HG03060 (cell line): ENCODE results near the gene TPCN2.
A peak's percentile ranks its signal among the peaks of the same experiment; 100 is the strongest.

Experiments
- ATAC-seq: cut with Tn5 transposase; IDR thresholded peaks from one replicate; pipeline ENCODE4 v1.9.1; 2021; ENCODE audit warnings: low read depth, moderate number of reproducible peaks; ENCODE audit not compliant: unreplicated experiment

TPCN2 gene

DNA sequence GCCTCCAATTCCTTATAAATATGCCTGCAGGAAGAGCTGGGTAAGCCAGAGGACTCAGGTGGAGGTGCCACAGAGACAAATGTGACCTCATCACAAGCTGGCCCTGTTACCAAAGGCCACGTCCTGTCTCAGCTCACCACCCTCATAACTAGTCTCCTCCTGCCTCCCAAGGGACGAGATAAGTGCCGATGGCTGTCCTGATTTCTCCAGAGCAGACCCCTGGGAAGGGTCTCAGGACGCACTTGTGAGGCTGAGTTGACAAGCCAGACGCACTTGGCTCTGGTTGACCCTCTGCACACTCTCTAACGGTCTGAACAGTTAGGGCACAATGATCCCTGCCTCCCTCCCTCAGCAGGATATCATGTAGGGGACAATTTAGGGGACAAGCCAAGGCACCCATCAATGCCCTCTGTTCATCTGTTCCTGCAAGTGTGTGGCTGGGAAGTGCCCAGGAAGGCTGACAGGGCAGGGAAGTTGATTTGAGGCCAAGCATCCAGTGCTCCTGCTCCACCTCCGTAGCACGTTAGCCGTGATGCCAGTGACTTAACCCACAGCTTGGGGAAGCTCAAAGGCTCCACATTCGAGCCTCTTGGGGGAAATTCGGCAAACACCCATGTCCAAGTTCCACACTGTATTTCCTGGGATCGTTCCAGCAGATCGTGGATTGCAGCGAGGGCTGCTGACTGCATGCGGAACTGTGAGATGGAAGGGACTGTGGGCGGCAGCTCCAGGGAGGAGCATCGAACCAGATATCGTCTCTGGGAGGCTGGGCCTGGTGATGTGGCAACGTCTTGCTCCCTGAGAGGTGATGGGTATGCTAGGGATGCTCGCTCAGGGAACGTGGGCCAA lies 109.8 kb downstream of the TPCN2 start:
- no peak for ATAC-seq

GRCh38 chr11:69159150-69159852 lies 110.6 kb downstream of the TPCN2 start:
- ATAC-seq: no peak

DNA sequence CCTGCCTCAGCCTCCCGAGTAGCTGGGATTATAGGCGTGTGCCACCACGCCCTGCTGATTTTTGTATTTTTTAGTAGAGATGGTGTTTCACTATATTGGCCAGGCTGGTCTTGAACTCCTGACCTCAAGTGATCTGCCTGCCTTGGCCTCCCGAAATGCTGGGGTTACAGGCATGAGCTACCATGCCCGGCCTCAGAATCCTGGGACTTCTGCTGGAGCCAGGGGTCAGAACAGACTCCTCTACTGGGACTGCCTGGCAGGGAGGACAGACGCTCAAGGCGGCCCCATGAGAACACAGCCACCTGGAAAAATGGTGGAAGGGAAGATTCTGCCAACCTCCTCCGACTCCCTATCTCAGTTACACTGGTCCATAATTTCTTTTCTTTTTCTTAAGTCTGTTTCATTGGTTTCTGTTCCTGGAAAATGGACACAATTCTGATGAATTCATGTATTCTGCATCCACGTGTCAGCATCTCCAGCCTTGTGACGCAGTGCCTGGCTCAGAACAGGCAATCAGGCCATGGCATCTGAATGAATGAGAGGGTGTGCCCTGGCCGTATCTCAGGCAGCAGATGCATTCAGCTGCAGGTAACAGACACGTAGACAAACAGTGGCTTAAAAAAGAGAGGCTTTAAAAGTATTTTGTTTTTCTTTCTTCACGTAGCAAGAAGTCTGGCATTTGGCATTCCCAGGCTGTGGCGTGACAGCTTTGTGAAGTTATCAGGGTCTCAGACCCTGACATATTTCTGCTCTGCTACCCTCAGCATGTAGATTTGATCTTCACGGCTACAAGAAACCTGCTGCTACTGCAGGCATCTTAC lies 111.8 kb downstream of the TPCN2 start:
- ATAC-seq: no peak

DNA sequence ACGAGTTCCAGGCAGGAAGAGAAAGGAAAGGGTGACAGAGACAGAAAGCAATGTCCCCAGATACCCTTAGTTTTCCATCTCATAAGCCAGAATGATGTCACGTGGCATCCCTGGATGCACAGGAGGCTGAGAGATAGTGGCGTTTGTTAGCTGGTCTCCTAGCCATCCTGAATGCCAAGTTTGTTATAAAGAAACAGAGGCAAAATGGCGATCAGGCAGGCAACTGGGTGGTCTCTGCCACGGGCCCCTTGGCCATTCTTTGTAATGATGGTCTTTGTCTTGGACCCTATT lies 112.3 kb downstream of the TPCN2 start:
- no peak for ATAC-seq

DNA sequence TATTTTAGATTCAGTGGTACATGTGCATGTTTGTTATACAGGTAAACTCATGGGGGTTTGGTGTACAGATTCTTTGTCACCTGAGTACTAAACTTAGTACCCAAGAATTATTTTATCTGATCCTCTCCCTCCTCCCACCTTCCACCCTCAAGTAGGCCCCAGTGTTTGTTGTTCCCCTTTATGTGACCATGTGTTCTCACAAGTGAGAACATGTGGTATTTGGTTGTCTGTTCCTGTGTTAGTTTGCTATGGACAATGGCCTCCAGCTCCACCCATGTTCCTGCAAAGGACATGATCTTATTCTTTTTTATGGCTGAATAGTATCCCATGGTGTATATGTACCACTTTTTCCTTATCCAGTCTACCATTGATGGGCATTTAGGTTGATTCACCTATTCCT lies 113.8 kb downstream of the TPCN2 start:
- no peak for ATAC-seq

GRCh38 chr11:69163842-69164241 lies 115.1 kb downstream of the TPCN2 start:
- no peak for ATAC-seq

- no peak for ATAC-seq
Observed at GRCh38 chr11:69164824-69165223, 116.1 kb downstream of the TPCN2 start.

DNA sequence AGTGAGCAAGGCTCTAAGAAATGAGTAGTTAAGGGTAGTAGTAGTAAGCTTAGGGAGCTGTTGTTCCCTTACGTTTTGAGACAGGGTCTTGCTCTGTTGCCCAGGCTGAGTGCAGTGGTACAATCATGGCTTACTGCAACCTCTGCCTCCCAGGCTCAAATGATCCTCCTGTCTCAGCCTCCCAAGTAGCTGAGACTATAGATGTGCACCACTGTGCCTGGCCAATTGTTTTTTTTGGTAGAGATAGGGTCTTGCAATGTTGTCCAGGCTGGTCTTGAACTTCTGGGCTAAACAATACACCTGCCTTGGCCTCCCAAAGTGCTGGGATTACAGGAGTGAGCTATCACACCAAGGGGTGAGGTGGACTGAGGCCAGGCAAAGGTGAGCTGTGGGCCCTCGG lies 117.0 kb downstream of the TPCN2 start:
- ATAC-seq: no peak

DNA sequence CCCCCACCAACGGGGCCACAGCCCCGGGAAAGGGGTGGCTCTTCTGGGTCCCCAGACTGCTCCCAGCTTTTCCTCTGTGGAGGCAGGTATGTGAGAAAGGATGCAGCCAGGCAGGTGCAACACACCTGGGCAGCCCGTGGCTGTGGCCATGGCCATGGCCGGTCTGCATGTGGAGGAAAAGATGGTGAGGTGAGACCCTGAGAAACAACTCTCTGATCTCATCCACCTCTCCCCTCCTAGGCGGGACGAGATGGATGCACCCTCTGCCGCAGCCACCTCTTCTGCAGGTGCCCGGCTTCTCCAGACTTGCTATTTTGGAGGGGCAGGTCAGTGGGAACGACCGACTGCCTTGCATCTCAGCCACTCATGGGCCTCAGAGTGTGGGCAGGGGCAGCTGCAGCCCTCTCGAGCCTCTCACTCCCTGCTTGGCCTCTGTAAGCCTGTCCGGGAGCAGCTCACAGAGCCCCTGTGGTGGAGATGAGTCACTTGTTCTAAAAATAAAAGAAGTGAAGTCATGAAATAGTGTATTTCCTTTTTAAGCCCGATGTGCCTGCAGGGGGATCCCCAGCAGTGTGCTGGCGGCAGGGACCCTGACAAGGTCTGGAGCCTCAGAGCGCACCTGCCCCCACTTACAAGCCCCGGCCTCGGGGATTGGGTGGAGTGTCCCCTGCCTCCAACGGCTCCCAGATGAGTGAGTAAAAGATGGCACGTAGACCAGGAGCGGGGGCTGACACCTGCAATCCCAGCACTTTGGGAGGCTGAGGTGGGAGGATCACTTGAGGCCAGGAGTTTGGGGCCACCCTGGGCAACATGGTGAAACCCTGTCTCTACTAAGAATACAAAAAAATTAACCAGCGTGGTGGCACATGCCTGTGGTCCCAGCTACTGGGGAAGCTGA lies 117.7 kb downstream of the TPCN2 start:
- peak; percentile 83 for ATAC-seq

- no peak for ATAC-seq
Observed at GRCh38 chr11:69167130-69167915, 118.6 kb downstream of the TPCN2 start.

GRCh38 chr11:69167916-69168691 lies 119.4 kb downstream of the TPCN2 start:
- no peak for ATAC-seq

DNA sequence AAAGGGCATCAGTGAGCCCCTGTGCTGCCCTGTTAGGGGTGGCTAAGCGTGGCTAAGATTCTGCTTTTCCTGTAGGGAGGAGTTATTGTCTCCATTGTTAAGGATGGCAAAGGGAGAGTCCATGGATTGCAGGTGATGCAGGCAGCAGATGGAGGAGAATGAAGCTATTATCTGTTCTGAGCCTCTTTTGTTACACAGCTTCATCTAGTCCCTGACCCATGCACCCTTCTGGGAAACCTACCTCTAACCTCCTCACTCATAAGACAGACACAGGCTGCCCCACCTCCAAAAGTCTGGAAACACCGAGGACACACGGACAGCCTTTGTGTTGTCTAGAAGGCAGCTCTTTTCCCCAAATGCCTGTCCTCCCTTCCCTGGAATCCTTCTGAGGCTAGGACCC lies 120.7 kb downstream of the TPCN2 start:
- no peak for ATAC-seq

DNA sequence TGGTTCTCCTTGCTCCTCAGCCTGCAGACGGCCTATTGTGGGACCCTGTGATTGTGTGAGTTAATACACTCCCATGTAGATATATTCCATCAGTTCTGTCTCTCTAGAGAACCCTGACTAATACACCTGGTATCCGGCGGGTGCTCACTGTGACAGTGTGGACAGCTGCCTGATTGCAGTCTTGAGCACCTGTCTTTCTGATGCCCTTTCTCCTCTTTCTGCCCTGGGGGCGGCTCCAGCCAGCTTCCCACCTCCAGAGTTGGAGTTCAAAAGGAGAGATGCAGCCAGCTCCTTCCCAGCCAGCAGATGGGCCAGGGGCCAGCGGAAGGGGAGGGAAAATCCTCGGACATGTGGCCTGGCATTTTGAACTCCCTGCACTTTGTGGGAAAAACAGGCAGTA lies 122.0 kb downstream of the TPCN2 start:
- ATAC-seq: no peak

GRCh38 chr11:69171476-69172240 lies 122.9 kb downstream of the TPCN2 start:
- ATAC-seq: no peak

DNA sequence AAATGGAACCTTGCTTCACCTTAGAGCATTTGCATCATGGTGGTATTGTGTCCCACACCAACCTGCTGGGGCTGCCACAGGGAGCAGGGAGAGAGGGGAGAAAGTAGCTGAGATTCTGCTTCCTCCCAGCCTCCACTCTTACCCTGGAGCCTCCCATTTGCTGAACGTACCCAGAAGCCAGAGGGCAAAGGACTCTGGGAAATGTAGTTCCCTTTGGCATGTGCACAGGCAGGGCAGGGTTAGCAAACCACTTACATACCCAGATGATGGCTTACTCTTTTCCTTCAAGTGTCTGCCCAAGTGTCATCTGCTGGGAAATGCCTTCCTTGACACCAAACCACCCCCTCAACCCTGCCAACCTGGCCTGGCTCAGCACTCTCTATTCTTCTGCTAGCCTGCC lies 123.9 kb downstream of the TPCN2 start:
- no peak for ATAC-seq

GRCh38 chr11:69173331-69173730 lies 124.6 kb downstream of the TPCN2 start:
- ATAC-seq: no peak

- ATAC-seq: no peak
Observed at GRCh38 chr11:69173925-69174581, 125.3 kb downstream of the TPCN2 start.

DNA sequence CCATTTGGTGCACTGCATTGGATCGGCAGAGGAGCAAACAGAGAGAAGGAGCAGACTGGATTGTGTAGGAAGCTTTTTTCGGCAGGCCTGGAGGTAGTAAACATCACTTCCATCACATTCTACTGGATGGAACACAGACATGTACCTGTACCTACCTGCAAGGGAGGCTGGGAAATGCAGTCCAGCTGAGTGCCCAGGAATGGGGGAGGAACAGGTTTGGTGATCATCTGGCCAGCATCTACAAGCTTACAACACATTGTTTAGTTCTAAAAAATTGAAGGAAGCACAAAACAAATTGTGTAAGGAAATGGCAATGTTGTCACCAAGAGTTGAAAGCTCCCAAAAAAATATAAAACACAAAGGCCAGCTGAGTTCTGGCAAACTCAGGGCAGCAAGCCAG lies 126.1 kb downstream of the TPCN2 start:
- no peak for ATAC-seq
